ENCODE data around the gene CMSS1.

DNA sequence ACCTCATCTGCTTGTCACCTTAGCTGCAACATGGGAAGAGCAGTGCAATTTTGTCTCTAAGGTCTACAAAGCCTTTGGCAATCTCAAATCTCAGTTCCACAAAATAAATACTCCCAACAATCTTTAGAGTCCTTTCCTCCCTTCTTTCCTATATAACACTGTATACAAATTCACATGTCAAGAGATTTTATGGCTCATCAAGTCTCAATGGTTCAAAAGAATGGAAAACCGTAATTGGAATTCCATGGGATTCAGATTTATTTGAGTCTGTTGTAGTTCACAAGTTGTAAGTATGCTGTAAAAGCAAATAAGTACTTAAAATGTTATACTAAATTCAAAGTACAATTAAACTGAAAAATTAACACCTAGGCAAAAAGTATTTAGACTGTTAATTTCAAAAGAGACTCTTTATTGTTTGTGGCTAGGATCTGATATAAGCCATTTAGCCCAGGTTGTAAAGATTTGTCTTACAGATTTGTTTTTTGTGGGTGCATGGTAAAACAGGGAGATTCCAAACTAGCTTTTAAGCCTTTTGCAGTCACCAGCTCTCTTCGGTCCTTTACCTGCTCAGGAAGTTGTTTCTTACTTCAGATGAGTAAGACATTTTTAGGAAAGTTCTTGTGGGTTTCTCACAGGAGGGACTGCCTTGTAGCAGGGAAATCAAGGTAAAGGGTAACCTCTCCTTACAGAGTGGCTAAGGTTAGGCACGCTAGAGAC, 50.1 kb downstream of the CMSS1 start:
- TF ChIP-seq, protein P1, sequence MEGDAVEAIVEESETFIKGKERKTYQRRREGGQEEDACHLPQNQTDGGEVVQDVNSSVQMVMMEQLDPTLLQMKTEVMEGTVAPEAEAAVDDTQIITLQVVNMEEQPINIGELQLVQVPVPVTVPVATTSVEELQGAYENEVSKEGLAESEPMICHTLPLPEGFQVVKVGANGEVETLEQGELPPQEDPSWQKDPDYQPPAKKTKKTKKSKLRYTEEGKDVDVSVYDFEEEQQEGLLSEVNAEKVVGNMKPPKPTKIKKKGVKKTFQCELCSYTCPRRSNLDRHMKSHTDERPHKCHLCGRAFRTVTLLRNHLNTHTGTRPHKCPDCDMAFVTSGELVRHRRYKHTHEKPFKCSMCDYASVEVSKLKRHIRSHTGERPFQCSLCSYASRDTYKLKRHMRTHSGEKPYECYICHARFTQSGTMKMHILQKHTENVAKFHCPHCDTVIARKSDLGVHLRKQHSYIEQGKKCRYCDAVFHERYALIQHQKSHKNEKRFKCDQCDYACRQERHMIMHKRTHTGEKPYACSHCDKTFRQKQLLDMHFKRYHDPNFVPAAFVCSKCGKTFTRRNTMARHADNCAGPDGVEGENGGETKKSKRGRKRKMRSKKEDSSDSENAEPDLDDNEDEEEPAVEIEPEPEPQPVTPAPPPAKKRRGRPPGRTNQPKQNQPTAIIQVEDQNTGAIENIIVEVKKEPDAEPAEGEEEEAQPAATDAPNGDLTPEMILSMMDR (conservative IDR thresholded peaks at IDR 0.05), result no peak
- TF ChIP-seq ZFX (IDR thresholded peaks at IDR 0.05), result no peak

All from C4-2B (cell line).